Muscle of arm (tissue), 12 donors: ENCODE data around the gene CEPT1. TPM values are rescaled to one million over a fixed set of nuclear protein-coding genes. Genes with fewer than 3 reads are reported as not detected.

ENCODE experiments used
- DNase-seq: peaks from one replicate; pipeline ENCODE4 v3.0.0-alpha.2; 2013
- polyA plus RNA-seq, 12 donors: library from polyadenylated mRNA; unstranded; fragments of 120-200 nt; gene quantifications; one replicate each; pipeline ENCODE4 v1.2.1, GENCODE V29; 2013; ENCODE audit not compliant: insufficient read length in 12 of 12

Gene CEPT1
- polyA plus RNA-seq, 12 donors, result 19.4 to 37.2 (median 28.6) TPM; not detected in 1

DNA sequence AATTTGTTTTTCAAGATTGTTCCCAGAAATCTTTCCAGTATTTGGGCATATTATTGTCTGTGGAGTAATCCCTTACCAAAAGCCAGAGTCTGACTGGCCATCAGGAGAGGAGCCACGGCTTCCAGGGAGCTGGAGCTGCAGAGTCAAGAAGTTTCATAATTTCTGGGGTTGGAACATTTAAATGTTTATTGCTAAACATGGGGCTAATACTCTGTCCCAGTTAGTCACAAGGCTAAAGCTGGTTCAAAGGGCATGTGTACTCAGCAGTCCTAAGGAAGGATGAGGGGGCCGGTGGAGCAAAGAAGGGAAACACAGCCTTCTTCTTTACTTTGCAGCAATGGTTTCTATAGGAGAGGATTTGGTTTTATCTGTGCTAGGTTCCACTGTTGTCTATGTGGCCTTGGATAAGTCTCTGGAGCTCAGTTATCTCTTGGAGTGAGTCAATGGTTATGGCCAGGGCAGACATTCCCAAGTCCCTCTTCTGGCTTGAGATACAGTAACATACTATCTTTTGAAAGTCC lies 51.0 kb downstream of the CEPT1 start:
- DNase-seq, result no peak

DNA sequence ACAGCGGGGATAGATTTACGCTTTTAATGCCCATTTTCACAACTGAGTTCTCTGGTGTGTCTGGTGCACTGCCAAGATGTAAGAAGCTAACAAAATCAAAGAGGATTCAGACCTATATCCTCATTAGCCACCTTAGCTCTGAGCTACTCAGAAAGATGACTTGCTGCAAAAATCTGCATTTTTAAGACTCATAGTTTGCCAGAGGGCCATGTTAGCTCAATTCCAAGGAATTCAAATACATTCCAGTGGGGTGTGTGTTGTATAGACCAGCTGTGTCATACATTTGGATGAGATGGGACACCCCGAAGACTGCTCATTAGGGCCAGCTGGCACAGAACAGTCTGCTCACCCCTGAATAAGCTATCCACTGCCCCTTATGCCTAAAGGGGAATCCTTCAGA lies 51.5 kb downstream of the CEPT1 start:
- DNase-seq, result no peak

DNA sequence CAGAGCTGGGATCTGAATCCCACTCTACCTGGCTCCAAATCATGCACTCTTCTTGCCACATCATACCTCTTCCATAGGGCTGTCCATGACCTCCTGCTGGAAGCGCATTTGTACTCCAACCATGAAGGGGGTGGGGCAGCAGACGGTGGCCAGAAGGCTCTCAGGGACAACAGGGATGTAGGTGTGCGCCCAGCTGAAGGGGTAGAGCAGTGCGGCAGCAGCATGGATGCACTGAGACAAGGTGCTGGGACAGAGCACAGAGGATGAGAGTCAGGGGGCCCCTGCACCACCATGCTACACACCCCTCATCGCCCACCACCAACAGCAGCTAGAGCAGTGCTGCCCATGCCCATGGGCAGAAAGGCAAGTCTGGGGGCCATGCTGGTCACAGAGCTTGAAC lies 52.1 kb downstream of the CEPT1 start:
- no peak for DNase-seq

DNA sequence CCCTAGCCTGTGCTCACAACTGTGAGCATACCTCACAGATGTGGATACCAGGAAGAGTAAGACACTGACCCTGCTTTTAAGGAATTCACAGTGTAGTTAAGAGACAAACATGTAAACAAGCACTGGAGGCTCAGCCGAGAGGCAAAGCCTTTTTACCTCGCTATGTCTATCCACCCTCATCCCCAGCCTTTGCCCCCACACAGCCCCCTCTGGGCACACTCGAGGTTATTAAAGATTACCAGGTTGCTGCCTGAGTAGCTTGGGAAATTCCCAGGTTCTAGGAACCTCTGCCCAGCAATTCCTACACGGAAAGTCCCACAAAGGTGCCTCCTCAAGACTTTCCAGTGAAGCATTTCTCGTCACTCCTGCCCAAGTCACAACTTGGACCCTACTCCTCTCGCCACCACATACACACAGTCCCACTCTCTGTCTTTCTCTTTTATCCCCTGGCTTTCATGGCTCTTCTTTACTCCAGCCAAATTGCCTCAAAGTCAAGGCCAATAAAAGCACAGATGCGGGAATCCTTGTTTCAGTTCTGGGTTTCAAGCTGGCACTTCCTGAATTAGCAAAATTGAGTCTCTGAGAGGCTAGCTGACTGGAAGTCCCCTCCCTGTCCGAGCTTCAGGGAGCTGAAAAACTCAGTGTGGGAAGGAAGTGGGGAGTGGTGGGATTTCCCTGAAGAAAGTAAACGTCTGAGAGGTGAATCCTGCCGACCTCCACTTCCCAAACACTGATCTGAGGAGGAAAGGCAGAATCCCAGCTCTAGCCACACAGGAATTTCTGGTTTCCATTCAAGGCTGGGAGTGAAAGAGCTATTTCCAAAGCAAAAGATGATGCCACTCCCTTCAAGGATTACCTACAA lies 52.9 kb downstream of the CEPT1 start:
- no peak for DNase-seq

DNA sequence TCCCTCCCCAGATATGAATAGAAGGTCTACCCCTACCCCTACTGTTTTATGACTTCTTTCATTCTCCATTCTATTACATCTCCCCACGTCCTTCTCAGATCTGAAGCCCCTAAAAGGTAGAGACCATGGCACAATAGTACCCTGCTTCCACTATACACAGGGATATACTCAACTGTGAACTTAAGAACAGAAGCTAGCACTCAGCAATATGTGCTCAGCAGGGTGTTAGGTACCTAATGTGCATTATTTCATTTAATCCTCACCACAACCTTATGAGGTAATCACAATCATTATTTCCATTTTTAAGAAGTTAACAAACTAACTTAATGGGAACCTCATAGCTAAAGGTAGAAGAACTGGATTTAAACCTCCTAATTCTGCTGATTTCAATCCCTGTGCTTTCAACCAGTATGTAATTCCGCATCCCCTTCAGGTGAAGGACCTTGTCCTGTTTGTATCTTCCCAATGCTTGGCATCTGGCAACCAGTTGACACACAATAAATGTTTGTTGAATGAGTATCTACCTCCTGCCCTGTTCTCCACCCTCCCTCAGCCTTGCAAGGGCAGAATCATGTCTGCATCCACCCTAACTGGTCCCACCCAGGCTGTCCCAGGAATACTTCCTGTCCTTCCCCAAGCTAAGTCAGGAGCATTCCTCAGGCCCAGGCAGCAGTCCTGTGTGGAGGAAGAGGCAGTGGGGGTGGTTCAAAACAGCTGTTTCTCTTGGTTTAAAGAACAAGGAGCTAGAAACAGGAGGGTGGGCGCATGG lies 53.9 kb downstream of the CEPT1 start:
- no peak for DNase-seq

DNA sequence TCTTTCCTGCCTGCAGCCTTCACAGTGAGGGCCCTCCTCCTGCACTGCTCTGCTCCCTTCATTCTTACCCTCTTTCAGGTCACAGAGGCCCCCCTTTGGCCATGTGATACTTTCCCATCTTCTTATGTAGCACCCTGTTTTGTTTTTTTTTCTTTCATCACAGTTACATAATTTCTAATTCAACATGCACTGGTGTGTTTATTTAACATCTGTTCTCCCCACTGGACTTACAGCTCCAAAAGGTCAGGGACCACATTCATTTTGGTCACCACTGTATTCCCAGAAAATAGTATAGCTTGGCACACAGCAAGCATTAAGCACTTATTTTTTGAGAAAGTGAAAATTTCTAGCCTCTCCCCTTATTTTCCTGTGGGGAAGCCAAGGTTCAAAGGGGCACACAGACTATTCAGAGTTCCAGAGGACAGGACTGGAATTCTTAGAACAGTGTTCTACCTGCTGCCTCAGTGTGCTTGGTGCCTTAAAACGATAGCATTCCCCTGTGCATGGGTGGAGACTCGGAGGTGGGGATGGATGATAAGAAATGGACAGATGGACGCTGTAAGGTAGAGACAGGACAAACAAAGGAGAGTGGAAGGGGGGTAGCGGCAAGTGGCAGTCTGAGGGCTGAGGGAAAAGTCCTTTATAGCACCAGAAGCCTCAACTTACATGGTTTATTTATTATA lies 55.1 kb downstream of the CEPT1 start:
- no peak for DNase-seq

DNA sequence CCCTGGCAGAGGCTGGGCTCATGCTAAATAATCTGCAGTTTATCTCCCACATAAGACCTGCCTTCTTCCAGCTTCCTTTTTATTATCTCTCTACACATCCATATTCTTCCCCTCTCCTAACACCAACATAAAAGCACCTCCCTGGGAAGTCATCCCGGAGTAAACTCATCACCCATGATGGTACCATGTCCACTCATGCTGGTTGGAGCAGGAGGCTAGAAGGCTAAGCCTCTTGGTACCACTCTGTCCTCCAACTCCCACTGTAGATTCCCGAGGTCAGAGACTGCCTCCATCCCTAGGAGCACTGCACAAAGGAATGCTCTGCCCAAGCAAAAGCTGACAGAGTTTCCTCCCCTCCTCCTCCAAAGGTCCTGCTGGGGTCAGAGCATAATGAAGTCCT lies 56.2 kb downstream of the CEPT1 start:
- DNase-seq, result no peak

DNA sequence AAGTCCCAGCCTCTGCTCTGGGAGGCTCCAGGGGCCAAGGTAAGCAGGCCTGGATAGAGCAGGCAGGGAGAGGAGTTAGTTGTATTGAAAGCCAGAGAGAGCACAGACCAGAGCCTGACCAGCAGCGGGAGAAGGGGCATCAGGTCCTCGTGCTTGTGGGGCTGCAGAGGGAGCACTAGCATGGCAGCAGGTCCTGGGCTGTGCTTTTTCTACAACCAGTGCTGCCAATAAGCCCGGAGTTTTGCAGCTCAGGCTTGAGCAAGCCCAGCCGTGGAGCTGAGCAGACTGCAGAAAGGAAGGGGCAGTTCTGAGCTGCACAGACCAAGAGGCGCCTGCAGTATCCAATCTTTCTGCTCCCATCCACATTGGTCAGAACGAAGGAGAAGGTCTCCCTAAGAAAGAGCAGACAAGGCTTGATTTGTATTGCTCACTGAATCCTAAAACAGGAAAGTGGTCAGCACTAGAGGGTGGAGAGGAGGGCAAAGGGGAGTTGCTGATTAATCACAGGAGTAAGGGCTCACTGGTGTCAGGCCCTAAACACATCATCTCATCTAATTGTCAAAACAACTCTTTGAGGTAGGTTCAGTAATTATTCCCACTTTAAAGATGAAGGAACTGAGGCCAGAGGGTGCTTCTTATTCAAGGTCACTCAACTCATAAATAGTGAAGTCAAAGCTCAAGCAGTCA lies 57.7 kb downstream of the CEPT1 start:
- DNase-seq, result no peak

DNA sequence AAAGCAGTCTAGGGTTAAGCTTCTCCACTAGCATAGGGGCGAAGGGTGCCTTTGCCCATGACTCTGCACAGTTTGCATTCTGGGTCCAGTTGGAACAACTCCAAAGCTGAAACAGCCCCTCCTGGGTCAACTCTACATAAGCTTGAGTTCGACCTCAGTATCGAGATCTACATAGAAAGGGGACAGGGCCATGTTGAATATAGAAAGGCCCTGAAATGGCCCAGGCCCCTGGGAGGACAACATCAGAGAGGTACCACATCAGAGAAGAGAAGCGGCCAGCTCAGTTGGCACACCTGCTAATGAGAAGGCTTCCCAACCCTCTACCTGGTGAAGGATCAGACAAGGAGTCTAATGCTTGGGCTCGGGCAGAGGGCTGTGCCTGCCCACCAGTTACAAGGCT lies 58.8 kb downstream of the CEPT1 start:
- no peak for DNase-seq

DNA sequence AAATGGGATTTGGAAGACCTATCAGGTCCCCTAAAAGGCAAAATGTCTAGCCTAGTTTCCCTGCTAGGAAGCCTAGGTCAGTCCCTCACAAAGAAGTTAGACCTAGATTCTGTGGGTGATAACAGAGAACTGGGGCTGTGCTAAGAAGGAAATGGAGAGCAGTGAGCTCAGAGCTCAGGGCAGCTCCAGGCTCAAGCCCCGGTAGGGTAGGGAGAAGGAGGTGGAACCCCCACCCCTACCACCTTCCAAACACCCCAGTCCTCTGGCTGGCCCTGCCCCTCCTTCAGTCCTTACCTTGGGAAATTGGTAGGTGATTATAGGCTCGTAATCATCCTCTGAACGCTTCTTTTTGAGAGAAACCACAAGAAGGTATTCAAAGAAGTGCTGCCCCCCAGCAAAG lies 59.3 kb downstream of the CEPT1 start:
- DNase-seq, result no peak

DNA sequence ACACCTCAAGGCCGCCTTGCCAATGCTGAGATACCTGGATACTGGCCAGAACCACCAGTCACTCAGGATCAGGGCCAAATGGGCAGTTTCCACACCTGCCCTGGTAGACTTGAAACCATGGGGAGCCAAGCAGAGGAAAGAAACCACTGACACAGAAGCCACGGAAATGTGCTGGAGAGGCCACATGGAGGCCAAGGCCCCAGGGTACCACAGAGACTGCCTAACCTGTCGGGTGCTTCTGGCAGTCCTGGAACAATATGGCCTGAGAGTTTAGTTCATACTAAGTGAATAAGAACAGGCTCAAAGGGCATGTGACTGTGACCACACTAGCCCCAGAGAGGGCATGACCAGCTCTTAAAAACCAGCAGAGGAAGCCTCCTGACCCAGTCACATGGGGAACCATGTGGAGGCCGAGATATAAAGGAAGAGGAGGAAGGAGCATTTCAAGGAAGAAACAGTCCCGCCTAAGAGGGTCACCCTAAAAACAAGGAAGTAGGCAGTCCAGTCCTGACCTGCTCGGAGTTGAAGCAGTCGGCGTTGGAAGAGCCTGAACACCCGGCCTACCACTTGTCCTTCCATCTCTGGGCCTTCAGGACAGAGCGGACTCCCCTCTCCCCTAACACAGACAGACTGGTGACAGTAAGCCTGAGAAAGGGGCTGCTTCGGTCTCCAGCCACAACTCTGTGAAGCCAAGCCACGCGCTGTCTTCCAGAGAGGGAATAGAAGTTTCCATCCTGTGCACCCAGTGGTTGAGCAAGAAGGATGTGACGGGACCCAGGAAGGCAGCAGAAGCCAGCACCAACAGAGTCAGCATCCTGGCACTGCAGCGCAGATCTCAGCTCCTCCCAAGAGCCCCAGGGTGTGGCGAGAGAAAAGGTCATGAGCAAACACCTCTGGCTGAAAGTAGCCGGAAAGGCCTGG lies 60.1 kb downstream of the CEPT1 start, which contains the start of gene DENND2D:
TSS of gene DENND2D (minus strand) at position 766 of the 921 bp plus-strand sequence. CDS start at position 579, 187 bp downstream.
- DNase-seq, result no peak

DNA sequence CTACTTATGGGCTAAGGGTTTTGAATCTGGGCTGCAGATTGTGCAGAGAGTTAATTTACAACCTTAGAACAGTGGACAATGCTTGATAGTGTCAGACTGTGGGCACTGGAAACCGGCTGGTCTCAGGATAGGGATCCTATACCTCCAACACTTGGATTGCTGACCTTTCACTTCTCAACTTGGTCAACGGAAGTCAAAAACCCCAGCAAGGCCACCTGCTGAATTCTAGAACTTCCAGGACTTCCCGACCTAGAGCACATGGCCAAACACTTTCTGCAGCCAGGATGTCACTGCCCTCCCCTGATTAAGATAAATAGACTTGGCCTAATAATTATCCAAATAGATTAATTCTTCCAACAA lies 60.8 kb downstream of the CEPT1 start:
- DNase-seq, result no peak

DNA sequence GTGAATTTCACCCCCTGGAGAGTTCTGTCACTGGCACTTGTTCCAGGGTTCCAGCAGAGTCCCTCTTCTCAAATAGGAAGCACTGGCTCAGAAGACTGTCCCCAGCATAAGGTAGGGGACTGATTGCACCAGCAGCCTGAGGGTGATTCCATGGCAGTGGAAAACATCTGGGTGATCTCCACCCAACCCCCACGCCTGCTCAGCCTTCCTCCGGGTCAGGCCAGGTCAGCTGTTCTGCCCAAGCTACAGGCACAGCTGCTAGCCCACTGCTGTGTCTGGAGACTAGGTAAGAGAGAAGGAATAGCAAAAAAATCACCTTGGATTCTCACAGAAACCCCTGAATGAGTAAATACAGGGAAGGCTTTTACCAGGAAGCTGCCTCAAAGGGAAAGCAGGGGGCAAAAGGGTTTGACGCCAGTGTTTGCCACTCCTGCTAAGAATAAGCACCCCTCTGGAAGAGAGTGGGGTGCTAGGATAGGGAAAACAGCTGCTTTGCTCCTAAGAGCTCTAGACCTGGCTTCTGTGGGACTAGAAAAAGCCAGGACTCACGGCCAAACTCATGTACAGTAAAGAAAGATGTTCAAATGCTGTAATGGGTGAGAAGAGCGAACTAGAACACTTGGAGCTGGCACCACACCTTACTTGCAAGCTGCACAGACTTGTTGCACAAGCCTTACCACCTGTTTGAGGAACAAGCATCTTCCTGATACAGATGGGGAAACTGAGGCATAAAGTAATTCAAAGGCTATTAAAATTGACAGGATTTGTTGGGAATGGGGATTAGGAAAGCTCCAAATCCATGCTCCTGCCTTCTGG lies 61.5 kb downstream of the CEPT1 start:
- DNase-seq, result no peak

DNA sequence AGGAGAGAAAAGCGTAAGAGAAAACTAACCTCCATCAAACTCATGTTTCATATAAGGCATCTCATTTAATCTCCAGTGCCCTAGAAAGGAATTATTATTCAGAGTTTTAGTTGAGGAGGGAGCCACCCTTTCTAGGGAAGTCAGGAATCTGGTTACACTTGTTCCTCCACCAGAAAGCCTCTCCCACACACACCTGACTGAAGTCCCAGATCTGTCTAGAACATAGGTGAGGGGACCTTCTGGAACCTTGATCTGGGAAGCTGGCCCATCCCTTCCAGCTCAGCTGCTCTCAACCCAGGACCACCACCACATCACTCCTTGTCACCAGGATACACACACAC lies 62.3 kb downstream of the CEPT1 start:
- no peak for DNase-seq

DNA sequence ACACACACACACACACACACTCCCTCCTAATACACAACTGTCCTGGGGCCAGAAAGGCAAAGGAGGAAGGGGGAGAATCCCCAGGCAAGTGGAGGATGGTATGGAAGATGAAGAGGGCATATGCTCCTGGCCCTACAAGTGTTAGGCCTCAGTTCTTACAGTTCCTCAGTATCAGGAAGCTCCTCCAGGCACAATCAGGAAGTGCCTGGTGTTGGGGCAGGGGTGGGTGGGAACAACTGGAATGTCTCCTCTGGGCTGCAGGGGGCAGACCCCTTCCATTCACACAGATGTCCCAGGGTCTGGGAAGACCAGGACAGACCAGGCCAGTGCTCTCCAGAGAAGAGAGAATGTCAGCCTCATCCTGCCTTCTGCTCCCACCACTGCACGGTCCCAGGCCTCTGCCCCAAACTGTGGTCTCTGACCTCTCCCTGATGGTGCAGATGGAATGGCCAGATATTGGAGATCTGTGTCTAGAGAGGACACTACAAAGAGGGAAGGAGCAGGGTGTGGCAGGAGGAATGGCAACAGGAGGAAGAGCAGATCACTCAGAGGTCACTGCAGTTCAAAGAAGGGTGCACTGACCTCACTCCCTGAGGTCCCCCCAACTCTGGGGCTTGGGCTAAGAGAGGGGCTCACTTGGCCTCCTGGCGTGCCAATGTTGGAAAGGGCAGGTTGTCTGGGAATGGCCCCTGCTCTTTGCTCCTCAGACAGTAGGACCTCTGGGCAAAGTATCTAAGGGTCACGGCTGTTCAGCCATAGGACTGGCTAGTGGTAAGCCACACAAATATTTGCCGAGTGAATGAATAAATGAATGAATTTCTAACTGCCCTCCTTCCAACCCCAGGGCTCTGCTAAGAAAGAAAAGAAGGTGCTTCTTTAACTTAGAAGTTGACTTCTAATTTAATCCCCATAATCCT lies 62.9 kb downstream of the CEPT1 start:
- DNase-seq, result no peak

DNA sequence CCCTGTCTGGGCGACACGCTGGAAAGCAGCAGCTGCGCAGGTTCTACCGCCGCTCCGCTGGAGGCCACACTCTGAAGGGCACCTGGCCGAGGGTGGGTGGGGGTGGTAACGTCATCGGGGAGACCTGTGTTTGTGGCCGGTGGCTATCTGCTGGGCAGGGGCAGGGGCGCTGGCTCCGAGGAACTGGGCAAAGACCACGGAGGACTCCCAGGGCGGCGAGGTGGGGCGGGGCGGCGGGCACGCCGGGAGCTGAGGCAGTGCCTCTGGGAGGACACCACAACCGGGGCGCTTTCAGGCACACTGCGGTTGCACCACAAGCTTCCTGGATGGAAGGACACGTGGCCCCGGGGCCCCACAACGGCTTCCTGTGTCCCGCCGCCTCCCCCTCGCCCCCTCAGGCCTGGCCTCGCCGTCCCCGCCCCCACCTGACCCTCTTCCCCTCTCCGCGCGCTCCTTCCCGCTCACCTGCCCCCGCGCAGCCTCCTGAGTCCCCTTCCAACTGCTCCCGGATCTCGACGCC lies 63.7 kb downstream of the CEPT1 start:
- DNase-seq, result no peak

DNA sequence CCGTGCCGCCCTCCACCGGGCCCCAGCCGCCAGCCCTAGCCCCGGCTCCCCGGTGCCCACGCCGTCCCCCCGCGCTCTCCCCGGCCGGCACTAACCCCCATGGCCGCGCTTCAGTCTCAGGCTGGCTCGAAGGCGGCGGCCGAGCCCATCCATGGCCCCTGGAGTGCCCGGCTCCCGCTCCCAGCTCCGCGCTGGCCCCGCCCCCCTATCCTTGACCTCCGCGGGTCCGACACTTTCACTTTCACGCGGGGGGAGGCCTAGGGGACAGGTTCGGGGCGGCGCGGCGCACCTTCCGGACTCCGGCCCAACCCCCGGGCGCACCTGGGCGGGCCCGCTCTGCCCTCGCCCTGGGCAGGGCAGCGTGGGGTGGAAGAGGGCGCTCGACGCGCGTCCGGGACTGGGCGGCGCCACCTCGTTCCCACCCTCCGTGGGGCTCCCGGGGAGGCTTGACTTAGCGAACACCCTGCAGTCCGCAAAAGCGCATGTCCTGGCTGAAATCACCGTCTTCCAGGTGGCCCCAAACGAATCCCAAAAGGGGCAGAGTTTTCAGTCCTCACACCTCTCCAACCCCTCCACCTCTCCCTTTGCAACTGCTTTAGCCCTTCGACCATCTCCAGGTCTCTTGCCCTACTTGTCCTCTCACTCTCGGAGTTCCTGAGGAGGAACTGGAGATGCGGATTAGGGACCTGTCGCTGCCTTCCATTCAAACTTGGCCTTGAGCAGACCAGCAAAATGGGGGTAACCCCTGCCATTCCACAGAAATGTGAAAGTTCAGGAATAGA lies 64.4 kb downstream of the CEPT1 start:
- no peak for DNase-seq
